Colonic mucosa (tissue), 4 donors: ENCODE data around the gene FAM216B. TPM values are rescaled to one million over a fixed set of nuclear protein-coding genes. Genes with fewer than 3 reads are reported as not detected.

Source experiments
- DNase-seq: peaks from one replicate; pipeline ENCODE4 v3.0.0-alpha.2; 2020
- H3K27ac ChIP-seq: fragments of 200-600 bp; one replicate; pipeline ENCODE4 v1.8.0; 2021
- H3K27me3 ChIP-seq: fragments of 200-600 bp; one replicate; pipeline ENCODE4 v1.8.0; 2021
- H3K36me3 ChIP-seq: fragments of 200-600 bp; one replicate; pipeline ENCODE4 v1.8.0; 2021
- H3K4me1 ChIP-seq: fragments of 200-600 bp; one replicate; pipeline ENCODE4 v1.8.0; 2021; ENCODE audit warnings: mild to moderate bottlenecking
- H3K4me3 ChIP-seq: fragments of 200-600 bp; one replicate; pipeline ENCODE4 v1.8.0; 2021
- H3K9ac ChIP-seq, 2 donors: one replicate each; pipeline ENCODE4 v1.7.0; 2013; ENCODE audit warnings: control low read depth in 2 of 2, low read depth in 2 of 2, low read length in 2 of 2
- H3K9me3 ChIP-seq: fragments of 200-600 bp; one replicate; pipeline ENCODE4 v1.8.0; 2021
- CTCF ChIP-seq: fragments of 200-600 bp; IDR thresholded peaks from one replicate; pipeline ENCODE4 v1.8.0; 2022; ENCODE audit warnings: antibody characterized with exemption, mild to moderate bottlenecking
- intact Hi-C: fragments of 100-400 bp; cut with DNase I; formaldehyde crosslinking; loops from one replicate; pipeline ENCODE4 v1.14.1; 2022
- total RNA-seq, 2 donors: library from RNA; stranded (reverse); fragmentation: NEBNext Ultra II Directional in 1 of 2; extraction: Animal tissue kit (Norgen Biotek cat#: 25700) in 1 of 2; gene quantifications; one replicate each; pipeline ENCODE4 v1.2.1, GENCODE V29; 2021
- donor health status: healthy.
- donor health status: DM: no; HTN: no; CAD: no.
- donor health status: DM: no; HTN: no; CAD: no.

Gene FAM216B
- total RNA-seq, 2 donors from 2014 or later = 0.08 TPM; not detected in 1

GRCh38 chr13:42821437-42821836, 40.1 kb downstream of the FAM216B start:
- no peak overlapping the region for H3K27ac ChIP-seq
- no peak for DNase-seq
- no peaks in the 10 kb centered on the region for H3K36me3 ChIP-seq
- no peak for TF ChIP-seq CTCF
- no peaks in the 10 kb centered on the region for H3K4me1 ChIP-seq
- intact Hi-C loops = no loop called here
- no peaks in the 10 kb centered on the region for H3K27me3 ChIP-seq
- no peak overlapping the region for H3K9ac ChIP-seq
- H3K4me3 ChIP-seq = no peak overlapping the region
- no peaks in the 10 kb centered on the region for H3K9me3 ChIP-seq

DNA sequence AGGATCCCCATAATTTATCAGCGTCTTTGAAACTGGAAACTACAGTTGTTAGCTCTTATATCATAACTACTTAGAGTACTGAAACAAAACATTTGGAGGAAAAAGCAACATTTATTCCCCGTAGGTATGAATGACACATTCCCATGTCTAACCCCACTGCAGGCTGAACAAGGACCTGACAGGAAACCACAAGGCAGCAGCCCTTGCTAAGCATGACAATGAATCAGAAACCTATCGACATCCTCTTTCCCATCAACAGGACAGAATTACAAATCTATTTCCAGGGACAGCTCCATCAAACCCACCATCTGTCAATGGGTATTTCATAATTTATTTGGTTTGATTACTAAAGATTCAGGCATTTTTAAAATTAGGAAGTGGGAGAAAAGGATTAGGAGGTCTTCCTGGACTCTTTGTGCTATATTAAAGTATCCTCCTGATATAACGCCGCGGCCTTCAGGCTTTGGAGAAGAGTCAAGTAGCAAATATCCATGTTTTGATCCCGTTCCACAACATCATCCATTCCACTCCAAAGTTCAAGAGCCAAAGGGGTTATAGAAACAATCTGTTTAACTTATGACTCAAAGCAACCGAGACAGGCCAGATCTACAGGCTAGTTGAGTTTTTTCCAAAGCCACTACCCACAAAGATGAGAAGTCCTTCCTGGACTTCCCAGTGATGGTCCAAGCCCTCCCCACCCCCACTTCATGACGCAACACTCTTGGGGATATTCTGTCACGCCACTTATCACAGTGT, 51.1 kb downstream of the FAM216B start:
- TF ChIP-seq CTCF = no peak
- Histone ChIP-seq H3K9me3 (no peaks in the 10 kb centered on the region), H3K36me3 (no peaks in the 10 kb centered on the region), H3K27me3 (no peaks in the 10 kb centered on the region), H3K4me1 (no peaks in the 10 kb centered on the region), H3K9ac (no peak overlapping the region), H3K27ac (no peak overlapping the region), H3K4me3 (no peak overlapping the region)
- intact Hi-C loops = no loop called here
- DNase-seq = no peak

GRCh38 chr13:42834946-42835345, 53.6 kb downstream of the FAM216B start:
- Histone ChIP-seq H3K36me3 (no peaks in the 10 kb centered on the region), H3K4me3 (no peak overlapping the region), H3K27ac (no peak overlapping the region), H3K9ac (no peak overlapping the region), H3K4me1 (no peaks in the 10 kb centered on the region), H3K27me3 (no peaks in the 10 kb centered on the region), H3K9me3 (no peaks in the 10 kb centered on the region)
- no peak for TF ChIP-seq CTCF
- DNase-seq = no peak
- intact Hi-C loops = no loop called here

DNA sequence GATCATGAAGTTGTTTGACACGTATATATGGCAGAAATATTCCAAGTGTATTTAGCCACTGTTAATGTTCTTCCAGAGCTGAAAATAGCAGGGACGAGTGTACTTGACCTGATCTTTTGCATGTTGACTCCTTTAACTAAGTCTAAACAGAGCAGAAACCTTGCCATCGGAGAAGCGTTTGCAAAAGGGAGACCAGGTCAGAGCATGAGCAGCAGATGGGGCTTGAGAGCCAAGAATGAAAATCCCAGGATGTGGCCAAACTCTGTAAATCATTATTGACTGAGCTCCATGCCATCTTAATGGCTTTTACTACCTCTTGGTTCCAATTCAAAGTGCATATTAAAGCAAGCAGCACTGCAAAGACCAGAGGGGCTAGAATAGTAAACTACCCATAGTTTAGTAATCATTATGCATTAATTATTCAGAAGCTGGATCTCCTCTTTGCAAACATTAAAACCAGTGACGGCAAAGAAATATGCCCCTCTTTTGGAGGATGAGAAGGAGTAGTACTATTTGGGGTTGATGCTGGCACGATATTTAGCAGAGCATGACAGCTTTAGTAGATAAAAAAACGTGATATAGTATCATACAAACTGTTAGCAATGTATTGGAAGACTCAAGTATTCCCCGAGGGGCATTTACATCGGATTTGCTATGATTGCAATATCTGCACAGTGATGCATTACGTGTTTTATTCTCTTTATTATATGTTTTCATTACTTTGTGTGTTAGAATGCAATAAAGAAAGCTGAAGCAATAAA, 55.7 kb downstream of the FAM216B start:
- H3K4me1 ChIP-seq = no peaks in the 10 kb centered on the region
- no peak for TF ChIP-seq CTCF
- DNase-seq = no peak
- no peaks in the 10 kb centered on the region for H3K27me3 ChIP-seq
- no peak overlapping the region for H3K9ac ChIP-seq
- no peak overlapping the region for H3K4me3 ChIP-seq
- H3K27ac ChIP-seq = no peak overlapping the region
- H3K9me3 ChIP-seq = no peaks in the 10 kb centered on the region
- intact Hi-C loops = no loop called here
- H3K36me3 ChIP-seq = no peaks in the 10 kb centered on the region

Other genes starting within 250 kb of the FAM216B start
- gene TNFSF11, start 207.4 kb upstream of the FAM216B start, total RNA-seq = under 1 TPM; 0.15 to 0.66 TPM
- 10 to 100 TPM in 1 of 2 donors, 1 to 10 TPM in 1; 5.4 to 16.8 TPM for gene EPSTI1, start 210.7 kb downstream of the FAM216B start, total RNA-seq
- gene DNAJC15, start 242.0 kb downstream of the FAM216B start, total RNA-seq = 10 to 100 TPM in 1 of 2 donors, 1 to 10 TPM in 1; 6.6 to 14.6 TPM